Globus pallidus (tissue), 1 donor: ENCODE results near the gene FIBIN.
"Not testable (repeated sequence)": the region's sequence is repeated elsewhere in the genome, so short reads cannot be mapped to it uniquely, and the experiment has no call there.

Experiments
- DNase-seq: peaks from one replicate; pipeline ENCODE4 v3.0.0-alpha.2; 2015; ENCODE audit warnings: low spot score

The FIBIN gene

GRCh38 chr11:26977209-26977608 lies 16.7 kb upstream of the FIBIN start:
- not testable (repeated sequence) for DNase-seq

DNA sequence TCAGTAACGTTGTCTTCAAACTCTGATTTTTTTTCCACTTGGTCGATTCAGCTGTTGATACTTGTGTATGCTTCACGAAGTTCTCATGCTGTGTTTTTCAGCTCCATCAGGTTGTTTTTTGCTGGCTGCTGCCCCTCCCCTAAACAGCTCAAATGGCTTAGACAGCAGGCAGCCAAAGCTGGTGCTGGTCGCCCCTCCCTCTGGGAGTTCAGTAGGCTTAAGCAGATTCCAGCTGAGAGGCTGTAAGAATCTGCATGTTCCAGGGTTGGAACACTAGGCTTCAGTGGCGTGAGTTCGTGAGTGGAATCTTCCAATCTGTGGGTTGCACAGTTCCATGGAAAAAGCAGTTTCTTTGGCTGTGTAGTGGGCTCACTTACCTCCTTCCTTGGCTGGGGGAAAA lies 10.3 kb upstream of the FIBIN start:
- DNase-seq, result no peak

- DNase-seq, result no peak
Observed at GRCh38 chr11:26985470-26985869, 8.4 kb upstream of the FIBIN start.

DNA sequence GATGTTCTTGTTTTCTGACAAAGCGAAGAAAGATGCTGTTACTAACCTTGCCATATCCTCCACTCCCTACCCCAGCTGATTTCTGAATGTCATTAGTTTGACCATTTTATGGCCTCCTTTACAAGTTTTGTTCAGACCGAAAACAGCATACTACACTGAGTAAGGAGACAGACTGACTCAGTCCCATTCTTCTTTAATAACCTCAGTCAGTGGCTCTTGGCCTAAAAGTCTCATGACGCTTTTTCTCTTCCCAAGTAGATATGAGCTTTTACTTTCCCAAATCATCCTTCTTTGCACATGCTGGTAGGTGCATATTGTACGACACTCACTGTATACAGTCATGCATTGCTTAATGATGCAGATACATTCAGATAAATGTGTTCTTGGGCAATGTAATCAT lies 8.0 kb upstream of the FIBIN start:
- DNase-seq, result no peak

- DNase-seq, result no peak
Observed at GRCh38 chr11:26987272-26987671, 6.6 kb upstream of the FIBIN start.

DNA sequence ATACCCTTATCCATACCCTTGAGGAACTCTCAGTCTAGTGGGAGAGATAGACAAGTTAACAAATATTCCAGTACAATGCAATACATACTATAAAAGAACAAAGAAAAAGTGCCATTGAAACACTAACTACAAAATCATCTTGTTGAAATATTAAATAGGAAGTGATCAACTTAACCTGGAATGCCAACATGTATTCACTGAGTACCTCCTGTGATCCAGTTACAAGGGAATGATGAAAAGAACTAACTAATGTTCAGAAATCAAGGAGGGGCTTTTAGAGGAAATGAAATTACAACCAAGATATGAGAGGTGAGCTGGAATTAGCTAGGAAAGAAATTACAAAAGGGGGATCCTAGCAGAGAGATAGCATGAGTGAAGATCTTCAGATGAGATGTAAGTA lies 6.2 kb upstream of the FIBIN start:
- no peak for DNase-seq

DNA sequence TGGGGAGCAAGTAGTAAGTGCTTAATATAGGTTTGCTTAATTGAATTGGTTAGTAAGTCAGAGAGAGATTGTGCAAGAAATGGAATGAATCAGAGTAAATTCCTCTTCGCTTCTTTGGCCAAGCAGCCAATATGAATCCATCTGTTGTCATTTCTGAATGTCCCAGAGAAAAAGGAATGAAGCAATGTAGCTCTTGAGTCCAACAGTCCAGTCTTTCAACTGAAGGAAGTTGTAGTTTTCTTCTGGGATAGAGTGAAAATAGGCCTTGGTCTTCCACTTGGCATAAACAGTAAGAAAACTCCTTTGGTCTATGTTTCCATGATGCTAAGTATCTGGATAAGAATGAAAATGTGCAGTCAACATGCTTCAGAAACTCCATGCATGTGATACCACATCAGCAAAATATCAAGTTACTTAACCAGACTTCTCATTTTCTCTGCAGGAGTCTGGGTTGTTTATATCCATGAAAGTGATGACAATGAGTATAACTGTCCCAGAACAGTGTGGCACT lies 1.8 kb upstream of the FIBIN start:
- no peak for DNase-seq

- no peak for DNase-seq
Observed at GRCh38 chr11:26994631-26995095, 751 bp downstream of the FIBIN start.

DNA sequence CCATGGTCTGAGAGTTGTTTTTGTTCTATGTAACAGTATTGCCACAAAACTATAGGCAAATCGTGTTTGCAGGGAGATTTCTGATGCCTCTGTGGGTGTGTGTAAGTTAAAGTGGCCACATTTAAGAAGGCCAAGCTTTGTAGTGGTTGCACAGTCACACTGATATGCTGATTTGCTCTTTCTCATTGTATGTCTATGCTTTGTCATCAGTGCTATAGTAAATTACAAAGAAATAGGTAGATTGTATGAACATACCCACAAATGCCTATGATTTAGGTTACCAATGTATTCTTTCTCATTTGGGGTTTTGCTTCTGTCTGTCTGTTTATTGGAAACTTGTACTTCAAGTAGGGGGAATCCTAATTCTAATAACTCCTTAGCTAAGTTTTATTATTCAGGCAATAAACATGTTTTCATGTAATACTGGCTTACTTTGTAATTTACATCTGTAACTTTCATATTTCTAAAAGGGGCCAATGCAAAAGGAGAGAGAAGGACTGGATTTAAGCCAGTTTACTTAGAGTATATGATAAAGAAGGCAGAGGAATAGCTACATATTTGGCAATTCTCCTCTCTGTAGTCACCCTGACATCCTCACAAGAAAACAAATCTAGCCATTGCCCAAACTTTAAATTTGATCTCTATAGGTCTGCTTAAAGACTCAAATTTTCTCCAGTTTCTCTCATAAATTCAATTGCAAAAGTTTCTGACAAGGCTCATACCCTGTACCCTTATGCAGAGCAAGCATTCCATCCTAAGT lies 2.0 kb downstream of the FIBIN start:
- DNase-seq, result no peak

- DNase-seq, result no peak
Observed at GRCh38 chr11:26997378-26997777, 3.5 kb downstream of the FIBIN start.

DNA sequence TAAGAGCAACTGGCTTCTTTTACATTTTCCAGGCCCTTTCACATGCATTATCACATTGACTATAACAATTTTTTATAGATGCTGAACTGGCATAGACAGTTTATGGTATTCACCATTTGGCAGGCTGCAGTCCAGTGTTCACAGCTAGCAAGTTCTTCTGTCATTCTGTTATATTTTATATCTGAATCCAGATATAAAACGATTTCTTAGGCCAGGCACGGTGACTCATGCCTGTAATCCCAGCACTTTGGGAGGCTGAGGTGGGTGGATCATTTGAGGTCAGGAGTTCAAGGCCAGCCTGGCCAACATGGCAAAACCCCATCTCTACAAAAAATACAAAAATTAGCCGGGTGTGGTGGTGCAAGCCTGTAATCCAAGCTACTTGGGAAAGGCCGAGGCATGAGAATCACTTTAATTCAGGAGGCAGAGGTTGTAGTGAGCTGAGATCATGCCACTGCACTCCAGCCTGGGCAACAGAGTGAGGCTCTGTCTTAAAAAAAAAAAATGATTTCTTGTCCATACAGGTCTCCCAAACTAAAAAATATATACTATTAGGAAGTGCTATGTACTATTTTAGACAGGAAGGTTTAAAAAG lies 7.3 kb downstream of the FIBIN start:
- DNase-seq, result not testable (repeated sequence)

GRCh38 chr11:27002431-27002830 lies 8.5 kb downstream of the FIBIN start:
- no peak for DNase-seq

GRCh38 chr11:27002838-27003237 lies 8.9 kb downstream of the FIBIN start:
- DNase-seq, result no peak

- DNase-seq, result no peak
Observed at GRCh38 chr11:27004103-27004502, 10.2 kb downstream of the FIBIN start.

- DNase-seq, result no peak
Observed at GRCh38 chr11:27008811-27009535, 15.1 kb downstream of the FIBIN start.

GRCh38 chr11:27011560-27012233 lies 17.8 kb downstream of the FIBIN start:
- no peak for DNase-seq

GRCh38 chr11:27012234-27012921 lies 18.5 kb downstream of the FIBIN start:
- peak; percentile 33 for DNase-seq

- no peak for DNase-seq
Observed at GRCh38 chr11:27013781-27014361, 20.0 kb downstream of the FIBIN start.

- DNase-seq, result no peak
Observed at GRCh38 chr11:27018902-27019529, 25.1 kb downstream of the FIBIN start.

DNA sequence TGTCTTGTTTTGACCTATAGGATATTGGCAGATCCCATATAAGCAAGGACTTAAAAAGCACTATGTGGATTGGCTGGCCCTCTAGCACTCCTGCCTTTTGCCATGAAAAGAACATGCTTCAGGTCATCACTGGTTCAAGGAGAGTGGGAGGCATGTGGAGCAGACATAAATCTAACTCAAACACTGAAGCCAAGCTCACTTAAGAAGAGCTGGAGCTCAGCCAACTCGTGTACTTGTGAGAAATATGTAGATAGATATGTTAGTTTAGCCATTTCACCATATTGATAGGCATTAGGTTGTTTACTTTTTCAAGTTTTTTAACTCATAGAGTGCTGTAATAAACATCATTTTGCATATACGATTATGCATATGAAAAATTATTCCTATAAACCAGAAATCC lies 26.8 kb downstream of the FIBIN start:
- DNase-seq, result no peak
